Measurements from ENCODE around the gene ALDH8A1.
"Not testable (repeated sequence)": the region's sequence is repeated elsewhere in the genome, so short reads cannot be mapped to it uniquely, and the experiment has no call there.

Gene ALDH8A1

DNA sequence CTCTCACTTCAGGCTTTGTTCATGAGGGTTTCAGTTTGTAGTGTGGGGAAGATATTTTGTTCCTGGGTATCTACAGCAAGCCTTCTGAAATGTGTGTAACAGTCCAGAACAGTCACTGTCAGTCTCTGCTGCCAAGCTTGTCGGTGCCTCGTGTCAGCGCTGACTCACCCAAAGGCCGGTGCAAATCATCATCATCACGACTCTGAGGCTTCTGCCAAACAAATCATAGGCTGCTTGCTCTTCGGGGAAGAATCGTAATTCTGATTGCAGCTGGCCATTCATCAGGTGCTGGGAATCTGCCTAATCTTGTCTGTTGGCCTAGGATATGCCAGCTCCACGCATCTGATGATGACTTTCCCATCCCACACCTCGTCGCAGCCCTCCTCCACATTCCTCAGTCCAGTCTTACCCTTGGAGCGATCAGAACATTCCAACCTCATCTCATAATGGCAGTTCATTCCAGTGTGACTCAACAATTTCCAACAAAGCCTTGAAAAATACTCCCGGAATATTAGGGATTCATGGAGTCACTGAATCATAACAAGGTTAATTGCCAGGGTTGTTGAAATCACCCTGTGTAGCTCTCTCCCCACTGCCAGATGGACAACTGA lies 40.9 kb downstream of the ALDH8A1 start:
- H4K8ac ChIP-seq (ENCODE audit: low read depth, low read length), result no peak overlapping the region
- H3K9ac ChIP-seq (ENCODE audit: low read length), result no peak overlapping the region
- no CpG with 5 or more reads among the region's 12 CpGs for WGBS (ENCODE audit: extremely low coverage, insufficient coverage, insufficient read length)
- H3K27me3 ChIP-seq (ENCODE audit: insufficient read depth, low read length), result no peaks in the 10 kb centered on the region
- no peak overlapping the region for H2AFZ ChIP-seq (ENCODE audit: insufficient read depth, low read length, poor library complexity)
- no peak overlapping the region for H2BK12ac ChIP-seq (ENCODE audit: low read length)
- no peak overlapping the region for H3K4ac ChIP-seq (ENCODE audit: low read depth, low read length)
- H4K12ac ChIP-seq (ENCODE audit: low read depth, low read length), result no peak overlapping the region
- no peak overlapping the region for H3K4me2 ChIP-seq (ENCODE audit: low read length)
- peak overlapping the region; percentile 23 for H2BK120ac ChIP-seq (ENCODE audit: insufficient read depth, low read length, poor library complexity)
- H2AK5ac ChIP-seq (ENCODE audit: low read length), result no peak overlapping the region
- no peaks in the 10 kb centered on the region for H3K79me1 ChIP-seq (ENCODE audit: low read length)
- no peak overlapping the region for H3K18ac ChIP-seq (ENCODE audit: low read length)
- no peaks in the 10 kb centered on the region for H3K79me2 ChIP-seq (ENCODE audit: control insufficient read depth, insufficient read depth, low read length, poor library complexity)
- peaks cover 2% of the 10 kb centered on the region for H3K9me3 ChIP-seq (ENCODE audit: insufficient read depth, low read depth, low read length)
- H3K14ac ChIP-seq (ENCODE audit: low read length), result no peak overlapping the region
- no peaks in the 10 kb centered on the region for H3K36me3 ChIP-seq (ENCODE audit: control insufficient read depth in 1 of 2, insufficient read depth in 2 of 2, low read length in 2 of 2)
- H3K4me3 ChIP-seq (ENCODE audit: low read depth, low read length), result no peak overlapping the region
- H4K91ac ChIP-seq (ENCODE audit: low read depth, low read length), result no peak overlapping the region
- H3K27ac ChIP-seq (ENCODE audit: low read depth, low read length), result no peak overlapping the region
- peaks cover 3 to 4% of the 10 kb centered on the region in 2 experiments for H3K4me1 ChIP-seq (ENCODE audit: control insufficient read depth in 1 of 2, insufficient read depth in 2 of 2, low read length in 2 of 2)
- DNase-seq, result peak; percentile 96
- H3K23ac ChIP-seq (ENCODE audit: low read length), result no peak overlapping the region
- no peak overlapping the region for H2BK5ac ChIP-seq (ENCODE audit: low read depth, low read length, poor library complexity)

DNA sequence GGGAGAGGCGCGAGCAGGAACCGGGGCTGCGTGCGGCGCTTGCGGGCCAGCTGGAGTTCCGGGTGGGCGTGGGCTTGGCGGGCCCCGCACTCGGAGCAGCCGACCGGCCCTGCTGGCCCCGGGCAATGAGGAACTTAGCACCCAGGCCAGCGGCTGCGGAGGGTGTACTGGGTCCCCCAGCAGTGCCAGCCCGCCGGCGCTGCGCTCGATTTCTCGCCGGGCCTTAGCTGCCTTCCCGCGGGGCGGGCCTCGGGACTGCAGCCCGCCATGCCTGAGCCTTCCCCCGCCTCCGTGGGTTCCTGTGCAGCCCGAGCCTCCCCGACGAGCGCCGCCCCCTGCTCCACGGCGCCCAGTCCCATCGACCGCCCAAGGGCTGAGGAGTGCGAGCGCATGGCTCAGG lies 45.2 kb downstream of the ALDH8A1 start:
- H3K36me3 ChIP-seq (ENCODE audit: control insufficient read depth in 1 of 2, insufficient read depth in 2 of 2, low read length in 2 of 2); H3K4me1 ChIP-seq (ENCODE audit: control insufficient read depth in 1 of 2, insufficient read depth in 2 of 2, low read length in 2 of 2); H3K18ac ChIP-seq (ENCODE audit: low read length); H2BK120ac ChIP-seq (ENCODE audit: insufficient read depth, low read length, poor library complexity); H4K91ac ChIP-seq (ENCODE audit: low read depth, low read length); H3K79me2 ChIP-seq (ENCODE audit: control insufficient read depth, insufficient read depth, low read length, poor library complexity); H3K4me3 ChIP-seq (ENCODE audit: low read depth, low read length); H3K9ac ChIP-seq (ENCODE audit: low read length); H4K8ac ChIP-seq (ENCODE audit: low read depth, low read length); H4K12ac ChIP-seq (ENCODE audit: low read depth, low read length); H3K4ac ChIP-seq (ENCODE audit: low read depth, low read length); H3K14ac ChIP-seq (ENCODE audit: low read length); H3K9me3 ChIP-seq (ENCODE audit: insufficient read depth, low read depth, low read length); H2AK5ac ChIP-seq (ENCODE audit: low read length); H3K79me1 ChIP-seq (ENCODE audit: low read length); H3K27me3 ChIP-seq (ENCODE audit: insufficient read depth, low read length); H2BK12ac ChIP-seq (ENCODE audit: low read length); H2AFZ ChIP-seq (ENCODE audit: insufficient read depth, low read length, poor library complexity); H3K27ac ChIP-seq (ENCODE audit: low read depth, low read length); DNase-seq; H3K4me2 ChIP-seq (ENCODE audit: low read length); H2BK5ac ChIP-seq (ENCODE audit: low read depth, low read length, poor library complexity); H3K23ac ChIP-seq (ENCODE audit: low read length): not testable (repeated sequence)
- WGBS (ENCODE audit: extremely low coverage, insufficient coverage, insufficient read length), result no CpG with 5 or more reads among the region's 42 CpGs

DNA sequence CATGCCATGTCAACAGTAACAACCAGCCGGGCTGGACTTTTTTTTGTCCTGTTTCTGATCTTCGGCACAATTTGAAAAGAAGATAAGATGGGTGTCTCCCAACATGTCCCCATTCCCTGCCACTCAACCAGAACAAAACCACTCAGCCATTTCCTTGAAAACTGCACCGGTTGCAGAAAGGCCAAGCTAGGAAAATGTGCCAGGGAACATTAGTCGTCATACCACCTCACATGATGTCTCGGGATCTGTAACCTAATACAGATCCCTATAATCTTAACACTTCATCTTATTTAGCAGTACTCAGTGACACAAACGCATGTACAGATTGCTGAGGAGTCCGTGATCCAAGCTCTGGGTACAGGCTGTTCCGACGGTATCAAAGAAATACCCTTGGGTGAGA lies 46.5 kb downstream of the ALDH8A1 start:
- H3K79me1 ChIP-seq (ENCODE audit: low read length), result no peaks in the 10 kb centered on the region
- H4K91ac ChIP-seq (ENCODE audit: low read depth, low read length), result no peak overlapping the region
- no peak overlapping the region for H3K4me2 ChIP-seq (ENCODE audit: low read length)
- no peak overlapping the region for H2BK120ac ChIP-seq (ENCODE audit: insufficient read depth, low read length, poor library complexity)
- no peak overlapping the region for H3K18ac ChIP-seq (ENCODE audit: low read length)
- no peak overlapping the region for H3K23ac ChIP-seq (ENCODE audit: low read length)
- H3K27me3 ChIP-seq (ENCODE audit: insufficient read depth, low read length), result no peaks in the 10 kb centered on the region
- DNase-seq, result no peak
- no peak overlapping the region for H3K14ac ChIP-seq (ENCODE audit: low read length)
- WGBS (ENCODE audit: extremely low coverage, insufficient coverage, insufficient read length), result no CpG with 5 or more reads among the region's 9 CpGs
- no peaks in the 10 kb centered on the region for H3K36me3 ChIP-seq (ENCODE audit: control insufficient read depth in 1 of 2, insufficient read depth in 2 of 2, low read length in 2 of 2)
- H4K8ac ChIP-seq (ENCODE audit: low read depth, low read length), result no peak overlapping the region
- no peak overlapping the region for H3K4me3 ChIP-seq (ENCODE audit: low read depth, low read length)
- H3K9ac ChIP-seq (ENCODE audit: low read length), result no peak overlapping the region
- H4K12ac ChIP-seq (ENCODE audit: low read depth, low read length), result no peak overlapping the region
- no peak overlapping the region for H2AFZ ChIP-seq (ENCODE audit: insufficient read depth, low read length, poor library complexity)
- no peak overlapping the region for H2AK5ac ChIP-seq (ENCODE audit: low read length)
- peaks cover 0 to 3% of the 10 kb centered on the region in 2 experiments for H3K4me1 ChIP-seq (ENCODE audit: control insufficient read depth in 1 of 2, insufficient read depth in 2 of 2, low read length in 2 of 2)
- H3K4ac ChIP-seq (ENCODE audit: low read depth, low read length), result no peak overlapping the region
- H3K9me3 ChIP-seq (ENCODE audit: insufficient read depth, low read depth, low read length), result peaks cover 2% of the 10 kb centered on the region
- no peak overlapping the region for H2BK5ac ChIP-seq (ENCODE audit: low read depth, low read length, poor library complexity)
- H3K27ac ChIP-seq (ENCODE audit: low read depth, low read length), result no peak overlapping the region
- no peaks in the 10 kb centered on the region for H3K79me2 ChIP-seq (ENCODE audit: control insufficient read depth, insufficient read depth, low read length, poor library complexity)
- no peak overlapping the region for H2BK12ac ChIP-seq (ENCODE audit: low read length)

- no peak overlapping the region for H3K4me3 ChIP-seq (ENCODE audit: low read depth, low read length)
- peaks cover 2% of the 10 kb centered on the region for H3K9me3 ChIP-seq (ENCODE audit: insufficient read depth, low read depth, low read length)
- no peaks in the 10 kb centered on the region for H3K79me1 ChIP-seq (ENCODE audit: low read length)
- no peak overlapping the region for H4K91ac ChIP-seq (ENCODE audit: low read depth, low read length)
- H3K4me1 ChIP-seq (ENCODE audit: control insufficient read depth in 1 of 2, insufficient read depth in 2 of 2, low read length in 2 of 2), result no peaks in the 10 kb centered on the region
- H2AFZ ChIP-seq (ENCODE audit: insufficient read depth, low read length, poor library complexity), result no peak overlapping the region
- H2BK12ac ChIP-seq (ENCODE audit: low read length), result no peak overlapping the region
- H2BK5ac ChIP-seq (ENCODE audit: low read depth, low read length, poor library complexity), result no peak overlapping the region
- no CpG with 5 or more reads among the region's 3 CpGs for WGBS (ENCODE audit: extremely low coverage, insufficient coverage, insufficient read length)
- no peak overlapping the region for H4K8ac ChIP-seq (ENCODE audit: low read depth, low read length)
- no peak overlapping the region for H4K12ac ChIP-seq (ENCODE audit: low read depth, low read length)
- H3K9ac ChIP-seq (ENCODE audit: low read length), result no peak overlapping the region
- no peak overlapping the region for H3K23ac ChIP-seq (ENCODE audit: low read length)
- H3K36me3 ChIP-seq (ENCODE audit: control insufficient read depth in 1 of 2, insufficient read depth in 2 of 2, low read length in 2 of 2), result no peaks in the 10 kb centered on the region
- H3K79me2 ChIP-seq (ENCODE audit: control insufficient read depth, insufficient read depth, low read length, poor library complexity), result no peaks in the 10 kb centered on the region
- H3K4ac ChIP-seq (ENCODE audit: low read depth, low read length), result no peak overlapping the region
- no peak overlapping the region for H3K27ac ChIP-seq (ENCODE audit: low read depth, low read length)
- H3K27me3 ChIP-seq (ENCODE audit: insufficient read depth, low read length), result no peaks in the 10 kb centered on the region
- H3K18ac ChIP-seq (ENCODE audit: low read length), result no peak overlapping the region
- no peak overlapping the region for H2BK120ac ChIP-seq (ENCODE audit: insufficient read depth, low read length, poor library complexity)
- DNase-seq, result no peak
- no peak overlapping the region for H3K14ac ChIP-seq (ENCODE audit: low read length)
- H3K4me2 ChIP-seq (ENCODE audit: low read length), result no peak overlapping the region
- H2AK5ac ChIP-seq (ENCODE audit: low read length), result no peak overlapping the region
Observed at GRCh38 chr6:134902936-134903335, 47.0 kb downstream of the ALDH8A1 start.
